HG03175 (cell line): Measurements from ENCODE around the gene LRP8.

Experiments used
- ATAC-seq: cut with Tn5 transposase; IDR thresholded peaks from one replicate; pipeline ENCODE4 v1.9.1; 2021; ENCODE audit warnings: mild to moderate bottlenecking, moderate library complexity; ENCODE audit not compliant: unreplicated experiment

Gene LRP8

GRCh38 chr1:53361541-53361961 is 33.7 kb upstream of the LRP8 start:
- no peak for ATAC-seq

DNA sequence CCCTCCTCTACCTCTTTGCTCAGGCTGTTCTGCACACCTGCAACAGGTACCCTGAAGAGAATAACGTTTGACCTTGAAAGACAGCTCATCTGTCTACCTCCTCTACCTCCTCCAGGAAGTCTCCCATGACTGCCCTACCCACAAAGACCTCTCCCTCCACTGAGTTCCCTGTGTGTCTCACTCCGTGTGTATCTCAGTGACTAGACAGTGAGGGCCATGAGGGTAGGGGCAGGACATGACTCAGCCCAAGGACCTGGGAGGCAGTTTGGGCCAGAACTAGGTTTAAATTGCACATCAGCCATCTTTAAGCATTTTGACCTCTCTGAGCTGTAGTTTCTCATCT is 32.0 kb upstream of the LRP8 start:
- no peak for ATAC-seq

GRCh38 chr1:53359225-53359933 is 31.5 kb upstream of the LRP8 start:
- no peak for ATAC-seq

DNA sequence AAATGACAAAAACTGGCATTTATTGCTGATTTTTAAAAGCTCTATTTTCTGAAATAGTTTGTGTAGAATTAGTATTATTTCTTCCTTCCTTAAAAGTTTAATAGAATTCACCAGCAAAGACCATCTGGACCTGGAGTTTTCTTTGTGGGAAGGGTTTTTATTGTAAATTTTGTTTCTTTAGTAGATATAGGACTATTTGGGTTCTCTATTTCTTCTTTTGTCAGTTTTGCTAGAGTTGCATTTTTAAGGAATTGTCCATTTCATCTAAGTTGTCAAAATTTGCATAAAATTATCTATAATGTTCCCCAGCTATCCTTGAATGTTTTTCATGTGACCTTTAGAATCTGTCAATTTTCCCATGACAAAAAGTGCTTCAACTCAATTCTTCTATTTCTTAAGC is 28.8 kb upstream of the LRP8 start:
- ATAC-seq: no peak

GRCh38 chr1:53354119-53354518 is 26.2 kb upstream of the LRP8 start:
- ATAC-seq: no peak

DNA sequence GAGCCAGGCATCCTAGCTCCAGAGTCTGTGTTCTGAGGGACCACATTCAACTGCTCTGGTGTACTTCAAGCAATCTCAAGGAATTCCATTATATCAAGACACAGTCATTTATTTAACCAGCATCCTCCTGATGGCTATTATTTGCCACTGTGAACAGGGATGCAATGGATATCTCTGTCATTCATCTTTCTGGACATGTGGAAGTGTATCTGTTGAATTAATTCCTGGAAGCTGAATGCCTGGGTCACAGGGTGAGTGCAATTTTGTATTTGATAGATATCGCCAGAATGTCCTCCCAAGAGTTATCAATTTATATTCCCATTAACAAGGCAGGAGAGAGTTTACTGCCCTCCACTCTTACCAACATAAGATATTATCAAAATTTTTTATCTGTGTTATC is 24.7 kb upstream of the LRP8 start:
- no peak for ATAC-seq

- no peak for ATAC-seq
Measured at GRCh38 chr1:53350853-53351767, 23.2 kb upstream of the LRP8 start.

- ATAC-seq: no peak
Measured at GRCh38 chr1:53349968-53350852, 22.3 kb upstream of the LRP8 start.

DNA sequence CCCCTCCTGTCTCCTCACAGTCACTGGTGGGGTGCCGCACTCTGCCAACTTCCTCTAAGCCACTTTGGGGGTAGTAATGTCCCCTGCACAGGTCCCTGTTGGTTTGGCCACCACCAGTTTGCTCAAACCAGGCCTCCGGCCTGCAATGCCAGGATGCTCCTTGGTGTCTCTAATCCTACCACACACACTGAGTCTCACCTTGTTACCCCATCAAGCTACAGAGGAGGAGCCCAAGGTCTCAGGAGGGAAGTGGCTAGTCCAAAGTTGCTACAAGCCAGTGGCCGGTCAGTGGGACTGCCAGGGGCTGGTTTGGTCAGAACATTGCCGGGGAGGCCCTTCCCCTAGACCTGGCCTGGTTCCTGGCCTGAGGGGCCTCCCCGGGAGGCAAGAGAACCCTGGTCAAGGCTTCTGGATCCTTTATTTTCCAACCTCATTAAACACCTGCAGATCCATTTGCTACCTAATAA is 21.5 kb upstream of the LRP8 start:
- no peak for ATAC-seq

DNA sequence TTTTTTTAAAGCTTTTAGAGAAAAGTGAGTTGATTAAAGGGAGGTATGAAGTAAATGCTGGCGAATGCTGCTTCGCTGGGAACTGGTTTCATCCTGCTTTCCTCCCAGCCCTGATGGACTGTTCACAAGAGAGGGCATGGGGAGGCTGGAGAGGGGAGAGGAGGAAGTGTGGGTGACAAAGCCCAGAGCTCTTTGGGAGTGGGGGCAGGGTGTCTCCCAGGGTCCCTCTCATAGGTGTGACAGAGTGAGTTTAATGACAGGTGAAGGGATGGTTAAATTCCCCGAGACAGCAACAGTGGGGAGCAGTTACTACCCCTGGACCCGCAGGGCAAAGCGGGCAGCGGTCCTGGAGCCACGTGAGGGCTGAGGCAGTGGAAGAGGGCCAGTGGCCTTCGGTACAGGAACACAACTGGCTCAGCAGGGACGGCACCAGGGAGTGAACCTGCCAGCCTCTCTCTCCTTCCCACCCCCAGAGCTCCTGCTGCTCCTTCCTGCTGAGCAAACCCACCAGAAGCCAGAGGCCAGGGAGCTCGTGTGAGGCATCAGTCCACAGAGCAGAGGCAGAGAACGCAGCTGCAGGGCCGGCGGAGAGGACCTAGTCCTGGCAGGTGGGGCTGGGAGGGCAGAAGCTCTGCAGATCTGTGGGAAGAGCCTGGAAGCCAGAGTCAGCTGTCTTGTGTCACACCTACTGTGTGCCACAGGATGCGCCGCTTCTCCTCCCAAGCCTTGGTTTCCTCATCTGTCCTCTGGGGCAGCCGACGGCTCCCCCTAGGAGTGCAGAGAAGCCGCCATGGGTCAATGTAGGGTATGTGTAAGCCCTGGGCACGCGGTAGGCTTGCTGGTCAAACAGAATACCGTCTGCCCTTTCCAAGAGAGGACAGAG is 20.9 kb upstream of the LRP8 start:
- ATAC-seq: no peak

GRCh38 chr1:53346814-53347176 is 18.9 kb upstream of the LRP8 start:
- no peak for ATAC-seq

DNA sequence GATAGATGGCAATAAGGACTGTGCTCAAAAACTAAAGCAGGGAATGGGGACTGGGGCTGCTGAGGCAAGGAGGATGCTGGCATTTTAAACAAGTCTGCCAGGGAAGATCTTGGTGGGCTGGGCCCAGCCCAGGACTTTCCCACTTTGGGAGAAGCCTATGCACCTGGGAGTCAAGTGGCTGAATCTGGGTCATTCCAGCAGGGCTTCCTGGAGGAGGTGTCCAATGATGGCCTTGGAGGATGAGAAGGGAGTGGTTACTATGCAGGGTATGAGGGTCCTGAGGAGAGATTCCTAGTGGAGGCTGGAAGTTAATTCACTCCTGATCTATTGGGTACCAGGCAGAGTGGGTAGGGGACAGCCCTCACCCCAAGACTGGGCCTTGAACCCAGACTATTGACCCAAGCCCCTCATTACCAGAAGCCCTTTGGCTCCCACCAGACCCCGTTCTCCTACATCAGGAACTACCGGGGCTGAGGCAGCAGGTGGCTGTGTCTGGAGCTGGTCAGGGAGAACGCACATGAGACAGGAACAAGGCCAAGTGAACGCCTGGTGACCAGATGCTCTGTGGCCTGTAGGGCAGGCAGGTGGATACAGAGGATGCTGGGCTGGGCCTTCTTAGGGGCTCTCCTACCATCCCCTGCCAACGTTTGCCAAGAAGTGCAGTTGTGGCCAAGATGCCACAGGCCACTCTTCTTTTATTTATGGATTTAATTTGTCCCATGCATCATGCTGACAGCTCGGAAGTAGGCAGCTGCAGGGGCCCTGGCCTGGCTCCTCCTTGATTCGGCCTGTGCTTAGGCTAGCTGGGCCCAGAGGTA is 18.3 kb upstream of the LRP8 start:
- no peak for ATAC-seq

DNA sequence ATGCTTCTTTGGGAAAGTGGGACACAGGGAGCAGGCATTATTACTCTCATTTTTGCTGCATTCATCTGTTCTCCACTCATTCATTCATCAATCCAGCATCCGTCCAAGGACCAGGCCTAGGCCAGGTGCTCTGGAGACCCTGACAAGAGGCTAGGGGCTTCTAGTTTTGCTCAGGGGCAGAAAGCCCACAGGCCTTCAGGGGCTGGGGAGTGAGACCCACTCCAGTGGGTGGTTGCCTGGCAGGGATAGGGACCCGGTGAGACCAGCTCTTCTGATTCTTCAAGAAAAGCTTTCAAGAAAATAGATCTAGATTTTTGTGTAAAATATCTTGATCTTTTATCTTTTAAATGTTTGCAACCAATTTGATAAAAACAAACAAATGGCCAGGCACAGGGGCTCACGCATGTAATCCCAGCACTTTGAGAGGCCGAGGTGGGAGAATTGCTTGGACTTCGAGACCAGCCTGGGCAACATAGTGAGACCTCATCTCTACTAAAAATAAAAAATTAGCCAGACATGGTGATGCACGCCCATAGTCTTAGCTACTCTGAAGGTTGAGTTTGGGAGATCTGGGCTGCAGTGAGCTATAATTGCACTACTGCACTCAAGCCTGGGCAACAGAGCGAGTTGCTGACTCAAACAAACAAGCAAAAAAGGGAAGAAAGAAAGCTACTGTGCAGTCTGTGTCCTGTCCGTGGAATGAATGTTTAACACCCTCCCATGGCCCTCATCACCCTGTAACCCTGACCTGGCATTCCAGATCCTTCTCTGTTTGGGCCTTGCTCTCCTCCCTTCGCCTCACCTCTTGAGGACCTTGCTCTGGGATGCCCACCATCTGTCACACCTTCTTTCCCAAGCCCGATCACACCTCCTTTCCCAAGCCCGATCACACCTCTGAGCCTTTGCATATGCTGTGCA is 17.3 kb upstream of the LRP8 start:
- ATAC-seq: peak; percentile 94

GRCh38 chr1:53343831-53344668 is 16.2 kb upstream of the LRP8 start:
- ATAC-seq: no peak

DNA sequence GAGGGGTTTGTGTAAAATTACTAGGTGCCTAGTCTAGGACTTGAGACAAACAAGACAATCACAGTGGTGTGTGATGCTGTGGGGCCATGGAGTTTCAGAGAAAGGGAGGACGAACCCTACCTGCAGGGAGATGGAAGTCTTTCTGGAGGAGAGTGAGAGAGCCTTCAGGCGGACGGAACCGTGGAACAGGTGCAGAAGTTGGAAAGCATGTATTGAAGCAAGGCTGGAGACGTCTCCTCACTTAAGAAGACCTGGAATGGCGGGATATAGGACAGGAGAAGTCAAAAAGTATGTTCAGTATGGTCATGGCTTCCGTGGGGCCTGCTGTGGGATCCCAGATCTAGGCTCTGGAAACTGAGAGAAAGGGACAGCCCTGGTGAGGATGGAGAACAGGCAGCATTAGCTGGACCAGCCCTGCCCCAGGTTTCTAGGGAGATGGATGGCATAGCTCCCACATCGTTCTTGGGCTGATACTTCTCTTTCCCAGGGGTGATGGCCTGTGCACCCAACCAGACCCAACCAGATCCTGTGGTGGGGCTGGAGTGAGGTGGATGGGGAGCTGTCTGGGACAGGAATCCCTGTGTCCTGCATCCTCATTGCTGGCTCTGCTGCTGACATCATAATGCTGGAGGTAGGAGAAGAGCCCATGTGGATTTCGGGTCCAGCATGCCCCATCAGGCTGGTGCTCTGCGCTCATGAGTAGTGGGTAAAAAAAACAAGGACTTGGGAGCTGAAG is 15.0 kb upstream of the LRP8 start:
- no peak for ATAC-seq

DNA sequence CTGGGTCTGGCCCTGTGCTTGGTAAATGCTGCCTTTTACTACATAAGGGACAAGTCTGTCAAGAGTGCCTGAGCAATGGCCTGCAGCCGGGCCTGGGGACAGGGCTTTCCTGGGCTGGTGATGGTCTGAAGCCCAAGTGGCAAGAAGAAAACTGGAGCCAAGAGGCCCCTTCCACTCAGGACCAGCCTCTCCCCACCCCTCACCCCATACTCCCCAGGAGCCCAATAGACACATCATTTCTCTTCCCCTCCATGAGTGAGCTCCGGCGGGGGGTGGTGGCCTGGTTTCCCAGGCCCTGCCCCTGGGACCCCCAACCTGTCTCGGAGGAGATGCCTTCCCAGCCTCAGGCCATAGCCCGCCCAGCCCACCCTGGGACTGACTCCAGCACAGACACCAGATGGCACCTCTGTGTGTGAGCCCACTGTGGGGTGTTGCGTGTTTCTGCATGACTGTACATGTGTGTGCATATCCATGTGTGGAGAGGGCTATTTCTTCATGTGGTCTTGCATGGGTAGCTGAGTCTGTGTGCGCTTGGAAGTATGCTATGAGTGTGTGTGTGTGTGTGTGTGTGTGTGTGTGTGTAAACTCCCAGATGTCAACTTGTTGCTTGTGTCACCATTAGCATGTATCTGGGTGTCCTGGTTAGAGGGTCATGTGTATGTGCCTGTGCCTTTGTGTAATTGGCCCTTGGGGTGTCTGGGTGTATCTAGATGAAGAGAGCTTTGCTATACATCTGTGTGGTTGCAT is 14.3 kb upstream of the LRP8 start:
- no peak for ATAC-seq
